Measurements from ENCODE around the gene SIRT3.

The SIRT3 gene

DNA sequence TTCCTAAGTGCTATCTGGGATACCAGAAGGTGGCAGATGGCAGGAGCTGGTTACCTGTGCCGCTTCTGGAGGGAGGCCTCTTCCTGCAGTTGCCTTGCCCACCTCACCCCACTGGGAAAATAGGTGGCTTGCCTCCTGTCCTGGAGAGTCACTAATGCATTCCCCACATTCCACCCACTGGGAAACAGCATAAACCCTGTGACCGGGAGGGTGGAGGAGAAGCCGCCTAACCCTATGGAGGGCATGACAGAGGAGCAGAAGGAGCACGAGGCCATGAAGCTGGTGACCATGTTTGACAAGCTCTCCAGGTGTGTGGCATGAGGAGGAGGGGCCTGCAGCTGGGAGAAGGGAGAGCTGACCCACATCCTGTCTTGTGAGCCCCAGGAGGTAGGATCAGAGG lies 23.0 kb downstream of the SIRT3 start:
- DNase-seq = no peak

DNA sequence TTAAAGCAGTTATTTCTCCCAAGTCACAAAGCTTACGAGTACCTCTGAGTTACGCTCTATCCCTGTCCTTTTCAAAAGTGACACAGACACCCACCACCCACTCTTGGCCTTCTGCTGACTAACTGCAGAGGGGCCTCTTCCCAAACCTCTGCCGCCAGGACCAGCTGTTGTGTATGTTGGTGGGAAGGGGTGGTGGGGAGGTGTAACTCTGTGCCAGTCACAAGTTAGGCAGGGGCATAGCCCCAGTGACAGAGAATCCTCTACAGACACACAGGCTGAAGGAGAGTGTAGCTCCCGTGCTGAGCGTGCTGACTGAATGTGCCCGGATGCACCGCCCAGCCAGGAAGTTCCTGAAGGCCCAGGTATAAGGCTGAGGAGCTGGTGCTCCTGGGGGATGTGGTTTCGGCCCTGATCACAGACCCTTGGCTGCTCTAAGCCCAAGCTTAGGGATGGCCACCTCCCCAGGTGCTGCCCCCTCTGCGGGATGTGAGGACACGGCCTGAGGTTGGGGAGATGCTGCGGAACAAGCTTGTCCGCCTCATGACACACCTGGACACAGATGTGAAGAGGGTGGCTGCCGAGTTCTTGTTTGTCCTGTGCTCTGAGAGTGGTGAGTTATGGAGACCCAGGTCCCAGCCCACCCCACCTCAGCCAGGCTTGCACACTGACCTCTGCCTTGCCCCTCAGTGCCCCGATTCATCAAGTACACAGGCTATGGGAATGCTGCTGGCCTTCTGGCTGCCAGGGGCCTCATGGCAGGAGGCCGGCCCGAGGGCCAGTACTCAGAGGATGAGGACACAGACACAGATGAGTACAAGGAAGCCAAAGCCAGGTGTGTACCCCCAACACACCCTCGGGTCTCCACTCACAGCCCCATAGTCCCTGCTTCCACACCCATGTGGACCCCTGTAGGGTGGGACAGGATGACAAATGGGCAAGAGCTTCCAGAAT lies 23.7 kb downstream of the SIRT3 start:
- no peak for DNase-seq

DNA sequence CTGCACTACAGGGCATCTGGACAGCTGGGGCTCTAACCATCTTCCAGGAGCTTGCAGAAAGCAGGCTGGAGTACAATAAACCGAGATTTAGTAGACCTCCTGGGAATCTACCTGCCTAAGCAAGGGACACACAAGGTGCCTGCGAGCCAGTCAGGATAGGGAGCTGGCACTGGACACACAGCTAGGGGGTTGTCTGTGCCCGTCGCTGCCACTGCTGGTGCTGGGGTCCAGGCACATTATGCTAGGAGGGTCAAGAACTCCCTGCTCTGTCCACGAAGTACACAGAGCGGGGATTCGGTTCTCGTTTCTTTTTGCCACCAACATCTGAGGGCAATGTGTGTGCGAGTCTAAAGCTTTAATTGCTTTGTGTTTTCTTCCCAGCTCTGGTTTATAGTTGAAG lies 24.4 kb downstream of the SIRT3 start:
- no peak for DNase-seq

DNA sequence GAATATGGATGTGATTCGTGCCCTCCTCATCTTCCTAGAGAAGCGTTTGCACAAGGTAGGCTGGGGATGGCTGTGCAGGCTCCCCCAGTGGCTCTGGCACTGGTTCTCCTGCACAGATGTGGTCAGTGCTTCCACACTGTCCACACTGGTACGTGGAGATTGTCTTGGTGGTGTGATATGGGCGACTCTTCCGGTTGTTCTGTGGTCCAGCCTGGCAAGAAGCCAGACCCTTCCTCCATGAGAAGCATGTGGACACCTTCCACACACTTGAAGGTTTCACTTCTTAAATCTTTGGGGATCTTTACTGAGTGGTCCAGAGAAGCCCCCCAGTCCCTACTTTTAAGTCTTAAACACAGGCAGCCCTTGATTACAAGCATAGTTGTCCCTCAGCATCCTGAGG lies 24.8 kb downstream of the SIRT3 start:
- no peak for DNase-seq

DNA sequence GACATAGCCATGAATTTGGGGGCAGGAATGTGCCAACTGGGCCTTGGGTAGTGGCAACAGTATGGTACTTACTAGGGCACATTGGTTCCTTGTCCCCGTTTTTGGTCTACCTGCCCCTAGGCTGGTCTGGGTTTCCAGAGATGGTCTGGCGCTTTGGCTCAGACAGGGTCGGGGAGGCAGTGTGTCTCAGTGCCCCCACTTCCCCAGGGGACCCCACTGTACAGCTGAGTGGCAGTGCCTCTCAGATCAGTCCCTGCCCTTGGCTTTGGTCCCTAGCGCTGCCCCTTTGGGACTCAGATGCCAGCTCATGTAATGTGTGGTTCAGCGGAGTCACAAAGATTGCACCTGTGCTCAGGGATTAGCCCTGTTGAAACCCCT lies 25.4 kb downstream of the SIRT3 start:
- DNase-seq = no peak

DNA sequence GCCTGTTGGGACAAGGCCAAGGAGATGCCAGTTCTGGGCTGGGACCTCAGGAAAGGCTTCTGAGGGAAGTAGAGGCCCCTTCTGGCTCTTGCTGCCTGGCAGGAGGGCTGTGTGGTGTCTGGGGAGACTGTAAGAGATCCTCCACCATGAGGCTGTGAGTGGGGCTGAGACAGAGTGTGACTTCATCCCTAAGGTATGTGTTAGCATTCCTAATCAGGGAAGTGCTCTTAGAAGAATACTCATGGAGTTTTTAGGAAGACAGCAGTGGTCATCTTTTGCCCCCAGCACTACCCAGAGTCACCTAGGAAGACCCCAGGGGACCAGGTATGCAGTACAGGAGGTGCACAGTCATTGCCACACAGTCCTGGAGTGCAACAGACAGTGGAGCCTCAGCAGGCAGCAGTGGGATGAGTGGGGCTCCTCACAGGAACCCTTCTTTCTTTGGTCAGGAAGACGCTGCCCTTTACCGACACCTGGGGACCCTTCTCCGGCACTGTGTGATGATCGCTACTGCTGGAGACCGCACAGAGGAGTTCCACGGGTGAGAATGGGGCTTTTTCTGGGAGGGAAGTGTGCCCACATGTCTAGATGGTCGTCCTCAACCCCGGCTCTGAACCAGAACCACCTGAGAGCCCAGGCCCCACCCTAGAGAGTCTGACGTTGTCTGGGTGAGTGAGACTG lies 25.9 kb downstream of the SIRT3 start:
- DNase-seq = no peak

DNA sequence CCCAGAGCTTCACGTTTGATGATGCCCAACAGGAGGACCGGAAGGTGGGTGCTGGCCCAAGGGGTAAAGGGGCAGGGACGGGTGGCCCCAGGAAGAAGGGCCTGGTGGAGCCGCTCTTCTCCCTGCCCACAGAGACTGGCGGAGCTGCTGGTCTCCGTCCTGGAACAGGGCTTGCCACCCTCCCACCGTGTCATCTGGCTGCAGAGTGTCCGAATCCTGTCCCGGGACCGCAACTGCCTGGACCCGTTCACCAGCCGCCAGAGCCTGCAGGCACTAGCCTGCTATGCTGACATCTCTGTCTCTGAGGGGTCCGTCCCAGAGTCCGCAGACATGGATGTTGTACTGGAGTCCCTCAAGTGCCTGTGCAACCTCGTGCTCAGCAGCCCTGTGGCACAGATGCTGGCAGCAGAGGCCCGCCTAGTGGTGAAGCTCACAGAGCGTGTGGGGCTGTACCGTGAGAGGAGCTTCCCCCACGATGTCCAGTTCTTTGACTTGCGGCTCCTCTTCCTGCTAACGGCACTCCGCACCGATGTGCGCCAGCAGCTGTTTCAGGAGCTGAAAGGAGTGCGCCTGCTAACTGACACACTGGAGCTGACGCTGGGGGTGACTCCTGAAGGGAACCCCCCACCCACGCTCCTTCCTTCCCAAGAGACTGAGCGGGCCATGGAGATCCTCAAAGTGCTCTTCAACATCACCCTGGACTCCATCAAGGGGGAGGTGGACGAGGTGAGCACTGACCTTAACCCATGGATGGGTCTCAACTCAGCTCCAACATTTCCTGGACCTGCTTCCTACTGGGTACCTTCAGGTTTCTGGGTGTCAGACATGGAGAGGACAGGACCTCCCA lies 26.6 kb downstream of the SIRT3 start:
- DNase-seq = no peak

DNA sequence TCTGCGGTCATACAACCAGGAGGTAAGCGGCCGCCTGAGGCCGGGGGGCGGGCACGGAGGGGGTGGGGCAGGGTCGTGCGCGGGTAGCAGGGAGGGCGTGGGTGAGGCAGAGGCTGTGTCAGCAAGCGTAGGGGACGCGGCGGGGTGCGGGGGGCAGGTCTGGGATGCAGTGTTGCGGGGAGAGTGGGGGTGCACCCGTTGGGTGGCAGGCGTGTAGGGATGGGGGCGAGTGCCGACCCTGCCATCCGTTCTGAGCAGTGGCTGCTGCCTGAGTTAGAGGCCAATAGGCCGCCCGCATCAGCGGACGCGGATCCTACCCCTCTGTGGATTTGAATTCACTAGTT lies 27.3 kb downstream of the SIRT3 start:
- no peak for DNase-seq

DNA sequence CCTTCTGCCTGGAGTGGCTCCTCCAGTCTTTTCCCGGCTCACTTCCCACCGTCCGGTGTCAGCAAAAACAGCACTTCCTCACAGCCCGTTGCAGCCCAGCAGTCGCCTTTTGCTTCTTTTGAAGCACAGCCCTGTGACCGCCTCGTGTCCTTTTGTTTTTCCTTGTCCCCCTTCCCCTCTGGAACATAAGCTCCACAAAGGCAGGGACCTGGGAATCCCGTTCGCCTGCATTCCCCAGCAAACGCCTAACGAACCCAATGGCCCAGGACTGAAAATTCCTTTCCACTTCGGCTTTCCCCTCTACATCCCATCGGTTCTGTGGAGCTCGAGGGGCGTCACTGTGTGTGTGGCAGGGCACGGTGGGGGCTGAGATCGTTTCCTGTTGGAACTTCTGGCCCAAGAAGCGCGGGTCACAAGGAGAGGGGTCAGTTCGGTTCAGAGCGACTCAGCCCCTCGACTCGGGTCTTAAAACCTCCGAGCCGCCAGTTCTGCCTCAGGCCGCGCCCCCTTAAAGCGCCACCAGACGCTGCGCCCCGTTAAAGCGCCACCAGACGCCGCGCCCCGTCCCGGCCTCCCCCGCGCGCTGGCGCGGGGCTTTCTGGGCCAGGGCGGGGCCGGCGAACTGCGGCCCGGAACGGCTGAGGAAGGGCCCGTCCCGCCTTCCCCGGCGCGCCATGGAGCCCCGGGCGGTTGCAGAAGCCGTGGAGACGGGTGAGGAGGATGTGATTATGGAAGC lies 27.8 kb downstream of the SIRT3 start:
- DNase-seq = peak; percentile 89

DNA sequence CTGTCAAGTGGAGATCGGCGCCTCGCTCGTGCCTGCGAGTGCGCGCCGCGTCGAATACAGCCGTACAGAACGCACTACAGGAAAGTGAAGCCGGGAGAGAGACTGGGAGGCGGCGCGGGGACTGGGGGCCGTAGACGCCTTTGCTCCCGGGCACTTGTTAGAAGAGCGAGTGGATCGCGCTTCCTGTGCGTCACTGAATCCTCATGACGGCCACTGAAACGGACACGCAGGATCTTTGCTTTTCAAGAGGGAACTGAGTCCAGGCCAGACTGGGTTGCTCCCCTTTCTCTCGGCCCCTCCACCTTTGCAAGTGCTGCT lies 28.3 kb downstream of the SIRT3 start:
- no peak for DNase-seq

DNA sequence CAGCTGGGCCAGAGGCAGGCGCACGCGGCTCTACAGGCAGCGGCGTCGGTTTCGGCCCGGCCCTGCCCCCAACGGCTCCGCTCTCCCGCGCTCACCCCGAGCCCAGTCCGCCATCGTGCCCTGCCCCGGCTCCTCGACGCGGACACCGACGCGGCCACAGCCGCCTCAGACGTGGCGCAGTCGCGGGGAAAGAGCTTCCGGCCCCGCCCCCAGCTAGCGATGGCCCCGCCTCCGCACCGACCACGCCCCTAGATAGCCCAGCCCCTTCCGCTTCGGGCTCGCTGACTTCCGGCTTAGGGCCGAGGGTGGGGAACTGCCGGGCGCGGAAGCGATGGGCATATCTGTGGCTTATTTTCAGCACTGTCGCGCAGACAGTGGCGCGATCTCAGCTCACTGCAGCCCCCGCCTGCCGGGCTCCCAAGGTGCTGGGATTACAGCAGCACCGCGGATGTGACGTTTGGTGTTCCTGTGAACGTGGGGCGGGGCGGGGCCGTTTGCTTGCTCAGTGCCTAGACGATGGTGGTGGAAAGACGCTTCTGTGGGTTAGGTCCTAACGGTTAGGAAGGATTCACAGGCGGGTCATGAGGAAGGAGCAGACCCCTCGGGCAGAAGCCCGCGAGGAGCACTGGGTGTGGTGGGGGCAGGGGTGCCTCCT lies 28.8 kb downstream of the SIRT3 start, which contains the start of the genes BET1L and RIC8A:
Gene BET1L (minus strand): TSS at position 192 of the 655 bp plus-strand sequence. CDS start 78 bp downstream, at position 114.
Gene RIC8A (plus strand): TSS at position 501 of the 655 bp plus-strand sequence. CDS start 1,147 bp downstream, outside the sequence.
- peak; percentile 98 for DNase-seq

DNA sequence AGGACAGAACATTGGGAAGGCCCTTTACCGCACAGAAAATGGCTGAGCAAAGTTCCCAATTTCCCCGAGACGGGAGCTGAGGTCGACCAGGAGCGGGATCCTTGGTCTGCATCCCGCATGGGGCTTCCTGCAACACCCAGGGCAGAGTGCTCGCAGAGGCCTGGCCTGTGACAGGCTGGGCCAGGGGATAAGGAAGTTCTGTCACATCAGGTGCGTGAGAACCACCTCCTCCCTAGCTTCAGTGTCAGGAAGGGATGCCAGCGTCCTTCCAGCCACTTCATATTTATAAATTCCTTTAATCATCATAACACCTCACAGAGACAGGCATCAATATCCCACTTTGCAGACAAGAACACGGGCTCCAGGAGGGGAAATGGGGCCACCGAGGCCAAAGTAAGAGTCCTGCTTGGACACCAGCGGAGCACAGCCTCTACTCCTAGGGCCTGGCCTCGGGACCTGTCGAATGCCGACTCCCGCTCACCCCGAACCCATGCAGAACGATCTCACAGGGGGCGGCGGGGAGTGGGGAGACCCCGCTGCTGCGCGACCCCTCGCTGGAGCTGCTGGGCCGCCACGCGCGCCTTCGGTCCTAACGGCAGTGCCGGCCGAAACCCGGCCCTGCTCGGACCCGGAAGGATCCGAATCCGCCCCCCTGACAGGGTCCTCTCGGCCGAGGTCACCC lies 29.5 kb downstream of the SIRT3 start:
- peak; percentile 39 for DNase-seq

DNA sequence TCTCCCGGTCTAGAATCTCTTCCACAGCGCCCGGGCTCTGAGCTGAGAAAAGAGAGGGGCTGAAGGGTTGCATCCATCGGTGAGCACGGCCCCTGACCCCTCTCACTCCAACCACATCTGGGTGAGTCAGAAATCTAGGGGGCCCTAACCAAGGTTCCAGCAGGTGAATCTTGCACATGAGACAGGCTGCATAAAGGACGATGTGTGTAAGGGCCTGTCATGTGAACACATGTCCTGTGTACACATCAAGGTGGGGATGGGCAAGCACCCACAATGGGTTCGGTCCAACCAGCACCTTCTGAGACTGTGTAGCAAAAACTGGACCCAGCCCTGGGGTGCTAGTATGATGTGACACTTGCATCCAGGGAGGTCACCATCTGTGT lies 30.1 kb downstream of the SIRT3 start:
- peak; percentile 19 for DNase-seq

DNA sequence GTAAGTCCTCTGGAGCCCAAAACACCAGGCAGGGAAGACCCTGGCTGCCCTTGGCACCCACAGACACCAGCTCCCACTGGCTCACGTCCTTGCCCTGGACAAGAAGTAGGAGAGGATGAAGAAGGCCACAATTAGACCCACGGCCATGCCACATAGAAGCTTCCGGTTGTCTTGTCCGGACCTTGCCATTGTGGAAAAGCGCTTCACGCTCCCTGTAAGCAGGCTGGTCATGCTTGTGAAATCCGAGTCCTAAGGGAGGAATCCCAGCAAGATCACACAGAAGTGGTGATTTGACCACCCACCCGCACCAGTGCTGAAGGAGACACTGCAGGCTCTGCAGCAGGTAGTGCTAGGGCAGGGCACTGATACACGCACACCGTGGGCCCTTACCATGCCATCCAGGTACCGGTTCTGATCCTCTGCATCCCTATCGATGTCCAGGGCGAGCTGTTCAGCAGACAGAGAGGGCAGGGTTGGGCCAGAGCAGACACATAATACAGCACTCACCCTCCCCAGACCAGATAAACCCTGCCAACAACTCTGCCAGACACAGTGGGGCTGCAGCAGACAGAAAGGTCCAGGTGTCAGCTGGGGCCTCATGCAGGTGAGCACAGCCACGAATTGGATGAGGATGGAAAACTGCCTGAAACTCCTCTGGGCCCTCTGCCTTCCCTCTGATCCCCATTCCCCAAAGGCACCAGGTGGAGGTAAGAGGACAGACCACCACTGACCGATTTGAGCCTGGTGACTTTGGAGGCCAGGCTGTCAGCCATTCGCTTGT lies 30.7 kb downstream of the SIRT3 start:
- no peak for DNase-seq

DNA sequence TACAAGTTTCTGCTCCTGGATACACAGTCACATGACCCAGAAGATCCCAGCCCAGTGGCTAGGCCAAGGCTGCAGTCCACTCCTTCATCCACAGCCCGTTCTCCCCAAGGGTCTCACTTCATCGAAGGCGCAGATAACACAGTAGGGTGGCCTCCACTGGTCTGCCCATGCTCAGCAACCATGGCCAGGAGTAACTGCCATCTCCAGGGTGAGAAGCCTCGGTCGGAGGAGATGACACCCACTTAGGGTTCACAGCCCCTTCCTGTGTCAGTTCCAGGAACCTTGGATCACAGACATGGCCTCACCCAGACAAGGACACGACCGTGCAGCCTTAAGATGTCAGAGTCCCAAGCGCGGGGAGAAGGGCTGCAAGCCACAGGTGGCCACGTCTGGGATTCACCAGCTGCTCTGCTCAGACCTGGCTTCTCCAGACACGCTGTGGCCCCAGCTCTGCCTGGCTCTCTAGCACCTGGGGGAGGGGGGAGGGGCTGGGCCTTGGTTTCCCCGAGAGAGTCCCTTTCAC lies 31.5 kb downstream of the SIRT3 start:
- peak; percentile 28 for DNase-seq

DNA sequence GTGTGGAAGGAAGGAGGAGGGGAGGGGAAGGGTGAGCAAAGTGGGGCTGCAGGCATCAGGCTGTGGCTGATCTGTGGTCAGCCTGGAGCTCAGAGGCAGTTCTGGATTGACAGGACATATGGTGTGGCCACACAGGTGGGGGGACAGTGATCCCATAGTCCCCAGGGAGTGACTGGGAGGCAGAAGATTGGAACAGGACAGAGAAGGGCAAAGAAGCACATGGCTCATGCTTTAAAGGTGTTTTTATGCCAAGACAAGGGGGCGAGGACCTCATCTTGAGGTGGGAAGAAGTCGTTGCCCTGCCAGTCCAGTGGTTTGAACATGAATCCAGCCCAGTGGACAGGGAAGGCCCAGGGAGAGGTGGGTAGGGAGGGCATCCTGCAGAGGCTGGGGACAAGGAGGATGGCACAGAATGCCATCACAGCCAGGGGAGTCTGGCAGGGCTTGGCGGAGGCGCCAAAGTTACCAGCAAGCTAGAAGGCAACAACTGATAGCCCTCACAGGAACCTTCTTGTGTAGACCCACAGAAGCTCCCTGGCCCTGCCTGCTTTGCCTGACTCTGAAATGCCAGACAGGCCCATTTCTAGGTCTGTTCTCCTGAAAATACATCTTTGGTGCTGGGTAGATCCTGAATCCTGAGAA lies 32.1 kb downstream of the SIRT3 start:
- peak; percentile 16 for DNase-seq

DNA sequence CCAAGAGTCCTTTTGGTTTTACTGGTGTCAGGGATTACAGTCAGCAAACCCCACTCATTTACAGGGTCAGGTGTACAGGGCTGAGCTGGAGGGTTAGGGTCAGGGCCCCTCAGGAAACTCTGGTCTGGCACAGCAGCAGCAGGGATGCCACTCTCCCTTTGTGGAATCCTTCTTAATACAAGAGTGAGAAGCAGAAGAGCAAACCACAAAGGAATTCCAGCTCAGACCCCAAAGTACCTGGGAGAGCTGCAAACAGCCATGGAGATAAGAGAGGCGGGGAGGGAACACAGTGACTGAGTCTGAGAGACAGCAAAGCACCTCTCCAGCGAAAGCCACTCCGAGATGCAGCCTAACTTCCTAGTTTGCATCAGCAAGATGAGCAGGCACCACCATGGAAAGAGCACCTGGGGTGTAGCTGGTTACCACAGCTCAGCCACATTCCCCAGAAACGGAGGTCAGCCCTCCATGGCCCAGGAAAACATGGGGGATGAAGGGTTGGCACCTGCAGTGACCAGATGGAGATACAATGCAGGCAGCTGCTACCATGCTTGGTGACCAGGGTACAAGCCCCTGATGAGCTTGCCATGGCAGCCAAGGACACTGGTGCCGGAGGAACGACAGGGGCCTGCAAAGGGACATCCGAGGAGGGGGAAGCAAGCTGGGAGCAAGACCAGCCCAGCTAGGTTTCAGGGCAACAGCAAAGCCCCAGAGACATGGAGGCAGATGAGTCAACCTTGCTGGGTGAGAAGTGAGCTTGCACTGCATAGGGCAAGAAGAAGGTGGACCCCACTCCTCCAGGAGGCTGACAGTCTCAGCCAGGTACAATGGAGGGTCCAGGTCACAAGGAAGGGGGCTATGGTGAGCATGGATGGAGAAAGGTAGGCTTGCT lies 32.8 kb downstream of the SIRT3 start:
- peak; percentile 14 for DNase-seq

DNA sequence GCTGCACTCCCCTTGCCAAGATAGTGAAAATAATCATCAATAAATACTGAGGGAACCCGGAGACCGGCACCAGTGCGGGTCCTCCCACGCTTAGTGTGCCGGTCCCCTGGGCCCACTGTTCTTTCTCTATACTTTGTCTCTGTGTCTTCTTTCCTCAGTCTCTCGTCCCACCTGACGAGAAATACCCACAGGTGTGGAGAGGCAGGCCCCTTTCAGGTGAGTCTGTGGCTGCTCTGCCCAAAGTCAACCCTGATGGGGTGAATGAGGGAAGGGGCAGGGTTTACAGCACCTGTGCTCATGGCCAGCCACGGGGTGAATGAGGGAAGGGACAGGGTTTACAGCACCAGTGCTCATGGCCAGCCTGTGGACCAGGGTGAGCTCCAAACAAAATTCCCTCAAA lies 33.7 kb downstream of the SIRT3 start:
- DNase-seq = peak; percentile 7

DNA sequence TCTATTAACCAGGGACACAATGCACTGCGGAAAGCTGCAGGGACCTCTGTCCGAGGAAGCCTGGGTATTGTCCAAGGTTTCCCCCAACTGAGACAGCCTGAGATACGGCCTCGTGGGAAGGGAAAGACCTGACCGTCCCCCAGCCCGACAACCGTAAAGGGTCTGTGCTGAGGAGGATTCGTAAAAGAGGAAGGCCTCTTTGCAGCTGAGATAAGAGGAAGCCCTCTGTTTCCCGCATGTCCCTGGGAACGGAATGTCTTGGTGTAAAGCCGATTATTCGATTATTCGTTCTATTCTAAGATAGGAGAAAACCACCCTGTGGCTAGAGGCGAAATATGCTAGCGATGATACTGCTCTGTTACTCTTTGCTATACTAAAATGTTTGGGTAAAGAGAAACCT lies 34.2 kb downstream of the SIRT3 start:
- no peak for DNase-seq

All from femur (tissue), 1 donor.